Nephron progenitor cell (in vitro differentiated cells): Measurements from ENCODE around the gene STK11.

Experiments
- DNase-seq: peaks from one replicate; pipeline ENCODE4 v3.0.0; 2021
- H3K27ac Mint-ChIP-seq: 2 replicates; pipeline ENCODE4 v1.8.0; 2021; ENCODE audit warnings: mild to moderate bottlenecking, moderate library complexity, mixed read lengths
- H3K27me3 Mint-ChIP-seq: 2 replicates; pipeline ENCODE4 v1.8.0; 2021; ENCODE audit warnings: mild to moderate bottlenecking, low read depth, mixed read lengths; ENCODE audit not compliant: poor library complexity
- H3K36me3 Mint-ChIP-seq: 2 replicates; pipeline ENCODE4 v1.8.0; 2021; ENCODE audit warnings: low read depth, mixed read lengths
- H3K4me1 Mint-ChIP-seq: 2 replicates; pipeline ENCODE4 v1.8.0; 2021; ENCODE audit warnings: mixed read lengths
- H3K4me3 Mint-ChIP-seq: 2 replicates; pipeline ENCODE4 v1.8.0; 2021; ENCODE audit warnings: mild to moderate bottlenecking, moderate library complexity, mixed read lengths
- H3K9me3 Mint-ChIP-seq: 2 replicates; pipeline ENCODE4 v1.8.0; 2021; ENCODE audit warnings: mild to moderate bottlenecking, moderate library complexity, mixed read lengths
- CTCF ChIP-seq: fragments of 200-600 bp; sonication (generic); IDR thresholded peaks from 2 replicates; pipeline ENCODE4 v1.5.0; 2021; ENCODE audit warnings: antibody characterized with exemption

Gene STK11

GRCh38 chr19:1270213-1270853, 64.8 kb downstream of the STK11 start:
- TF ChIP-seq CTCF: no peak
- Mint-ChIP-seq H3K4me3 (peak overlapping the region; percentile 88), H3K9me3 (no peaks in the 10 kb centered on the region), H3K4me1 (peaks cover 75% of the 10 kb centered on the region), H3K27ac (peak overlapping the region; percentile 94), H3K27me3 (peaks cover 6% of the 10 kb centered on the region), H3K36me3 (peaks cover 35% of the 10 kb centered on the region)
- DNase-seq: no peak

- Mint-ChIP-seq H3K4me1 (peaks cover 68% of the 10 kb centered on the region), H3K9me3 (no peaks in the 10 kb centered on the region), H3K4me3 (peak overlapping the region; percentile 88), H3K27ac (peak overlapping the region; percentile 88), H3K27me3 (peaks cover 6% of the 10 kb centered on the region), H3K36me3 (peaks cover 35% of the 10 kb centered on the region)
- no peak for TF ChIP-seq CTCF
- DNase-seq: no peak
These were observed 65.4 kb downstream of the STK11 start for GRCh38 chr19:1270854-1271527.

GRCh38 chr19:1271528-1272422, 66.2 kb downstream of the STK11 start:
- Mint-ChIP-seq H3K36me3 (peaks cover 36% of the 10 kb centered on the region), H3K27me3 (peaks cover 6% of the 10 kb centered on the region), H3K4me3 (peak overlapping the region; percentile 88), H3K9me3 (no peaks in the 10 kb centered on the region), H3K27ac (peak overlapping the region; percentile 88), H3K4me1 (peaks cover 73% of the 10 kb centered on the region)
- DNase-seq: no peak
- no peak for TF ChIP-seq CTCF

- Mint-ChIP-seq H3K4me3 (peak overlapping the region; percentile 61), H3K27me3 (peaks cover 6% of the 10 kb centered on the region), H3K36me3 (peaks cover 38% of the 10 kb centered on the region), H3K4me1 (peaks cover 68% of the 10 kb centered on the region), H3K27ac (peak overlapping the region; percentile 81), H3K9me3 (no peaks in the 10 kb centered on the region)
- DNase-seq: no peak
- no peak for TF ChIP-seq CTCF
These were observed 67.1 kb downstream of the STK11 start for GRCh38 chr19:1272423-1273262.

GRCh38 chr19:1273263-1274041, 67.9 kb downstream of the STK11 start:
- Mint-ChIP-seq H3K36me3 (peaks cover 38% of the 10 kb centered on the region), H3K4me1 (peaks cover 60% of the 10 kb centered on the region), H3K4me3 (peak overlapping the region; percentile 61), H3K27ac (peak overlapping the region; percentile 95), H3K9me3 (no peaks in the 10 kb centered on the region), H3K27me3 (peaks cover 6% of the 10 kb centered on the region)
- no peak for DNase-seq
- no peak for TF ChIP-seq CTCF
